Activated T-helper 9 cell treated with anti-CD3 and anti-CD28 coated beads, Interleukin-2, amount 50 U/mL, for 16 hours (primary cell): ENCODE data around the gene MAG.

Experiments used
- DNase-seq: peaks from one replicate; pipeline ENCODE4 v3.0.0-alpha.2; 2020; ENCODE audit warnings: low read depth

Gene MAG

GRCh38 chr19:35318679-35319448 lies 26.9 kb downstream of the MAG start:
- DNase-seq: no peak

- DNase-seq: no peak
These were observed 28.2 kb downstream of the MAG start for GRCh38 chr19:35320065-35320713.

- no peak for DNase-seq
These were observed 29.3 kb downstream of the MAG start for GRCh38 chr19:35321291-35321690.

GRCh38 chr19:35322014-35322413 lies 30.1 kb downstream of the MAG start:
- no peak for DNase-seq

- DNase-seq: no peak
These were observed 35.7 kb downstream of the MAG start for GRCh38 chr19:35327642-35328041.

- no peak for DNase-seq
These were observed 36.9 kb downstream of the MAG start, which contains the start of gene CD22 for GRCh38 chr19:35328851-35329285. Gene CD22, plus strand, starts transcription at chr19:35329187. Its CDS starts 2,854 bp downstream, at chr19:35332041.

- DNase-seq: no peak
These were observed 37.4 kb downstream of the MAG start for GRCh38 chr19:35329323-35329722.

GRCh38 chr19:35330475-35330874 lies 38.5 kb downstream of the MAG start:
- no peak for DNase-seq

GRCh38 chr19:35331551-35332214 lies 39.7 kb downstream of the MAG start:
- DNase-seq: no peak

- DNase-seq: no peak
These were observed 40.9 kb downstream of the MAG start for GRCh38 chr19:35332817-35333216.

GRCh38 chr19:35334144-35334753 lies 42.3 kb downstream of the MAG start:
- DNase-seq: no peak

- no peak for DNase-seq
These were observed 44.4 kb downstream of the MAG start for GRCh38 chr19:35336166-35336955.

GRCh38 chr19:35337097-35337983 lies 45.4 kb downstream of the MAG start:
- no peak for DNase-seq

- DNase-seq: no peak
These were observed 46.0 kb downstream of the MAG start for GRCh38 chr19:35337984-35338296.

GRCh38 chr19:35340431-35340830 lies 48.5 kb downstream of the MAG start:
- DNase-seq: no peak

- DNase-seq: no peak
These were observed 49.0 kb downstream of the MAG start for GRCh38 chr19:35341006-35341405.

- DNase-seq: no peak
These were observed 49.7 kb downstream of the MAG start for GRCh38 chr19:35341565-35342225.

GRCh38 chr19:35342430-35342829 lies 50.5 kb downstream of the MAG start:
- no peak for DNase-seq

- no peak for DNase-seq
These were observed 52.6 kb downstream of the MAG start for GRCh38 chr19:35344511-35345031.

GRCh38 chr19:35345671-35346111 lies 53.7 kb downstream of the MAG start:
- no peak for DNase-seq
